ENCODE data around the gene PCDHB7. TPM values are rescaled to one million over a fixed set of nuclear protein-coding genes. Genes with fewer than 3 reads are reported as not detected.
A peak's percentile ranks its signal among the peaks of the same experiment; 100 is the strongest.
"Not testable (repeated sequence)": the region's sequence is repeated elsewhere in the genome, so short reads cannot be mapped to it uniquely, and the experiment has no call there.

PCDHB7 gene
- total RNA-seq, result 1 to 10 TPM; 1.7 to 3.0 (median 2.4) TPM

- 21 to 45% methylated on average over 12 to 20 of the region's 20 CpGs for WGBS, 2 donors (ENCODE audit: low coverage in 1 of 2)
- no peaks in the 10 kb centered on the region for H3K36me3 ChIP-seq
- no peak within 1 kb of the TSS for H3K27ac ChIP-seq
- H3K27me3 ChIP-seq, result peaks cover 49% of the 10 kb centered on the region
- H3K9me3 ChIP-seq, result peaks cover 3 to 68% (median 3%) of the 10 kb centered on the region in 3 donors
- H3K4me3 ChIP-seq, result peak within 1 kb of the TSS in 1 of 2 donors; percentile 33
- ATAC-seq, result no peak
- H3K4me1 ChIP-seq, result no peaks in the 10 kb centered on the region
- TF ChIP-seq CTCF (IDR thresholded peaks at IDR 0.05) (peak; percentile 12 to 43 (median 25)), POLR2A (IDR thresholded peaks at IDR 0.05) (no peak)
Observed at GRCh38 chr5:141172381-141173204, at the start of gene PCDHB7. Gene PCDHB7, plus strand, starts transcription at chr5:141172644. Its CDS starts 192 bp downstream, at chr5:141172836.

GRCh38 chr5:141123396-141124135 is 48.9 kb upstream of the PCDHB7 start:
- not testable (repeated sequence) for H3K4me3 ChIP-seq, ATAC-seq

GRCh38 chr5:141127305-141127704 is 45.1 kb upstream of the PCDHB7 start:
- ATAC-seq, result no peak

More at GRCh38 chr5:141123396-141124135, 48.9 kb upstream of the PCDHB7 start:
- WGBS, 2 donors (ENCODE audit: low coverage in 1 of 2), result 60% methylated on average over 1 of the region's 73 CpGs; no CpG with 5 or more reads in 1 of the 2 donors
- Histone ChIP-seq H3K27me3 (peaks cover 36% of the 10 kb centered on the region), H3K9me3 (peaks cover 0 to 49% (median 1%) of the 10 kb centered on the region in 3 donors)
- not testable (repeated sequence) for H3K36me3 ChIP-seq, H3K4me1 ChIP-seq, H3K27ac ChIP-seq

GRCh38 chr5:141135030-141135717 is 37.3 kb upstream of the PCDHB7 start, which contains the start of gene PCDHB5:
Gene PCDHB5, plus strand, starts transcription at chr5:141135206. Its CDS starts 229 bp downstream, at chr5:141135435.
- H3K4me3 ChIP-seq, result peak within 1 kb of the TSS; percentile 34 to 43
- no peaks in the 10 kb centered on the region for H3K36me3 ChIP-seq
- H3K4me1 ChIP-seq, result no peaks in the 10 kb centered on the region
- peaks cover 18% of the 10 kb centered on the region for H3K27me3 ChIP-seq
- ATAC-seq, result no peak
- TF ChIP-seq POLR2A (IDR thresholded peaks at IDR 0.05), result no peak
- no peak for TF ChIP-seq POLR2AphosphoS5 (IDR thresholded peaks at IDR 0.05)
- TF ChIP-seq EP300 (IDR thresholded peaks at IDR 0.05), result no peak
- TF ChIP-seq CTCF (IDR thresholded peaks at IDR 0.05), result peak in 3 of 4 experiments; percentile 22 to 48 (median 26)
- 13 to 15% methylated on average over 18 to 22 of the region's 22 CpGs for WGBS, 2 donors (ENCODE audit: low coverage in 1 of 2)
- peak within 1 kb of the TSS in 1 of 4 donors; percentile 14 for H3K27ac ChIP-seq
- peaks cover 0 to 89% (median 2%) of the 10 kb centered on the region in 3 donors for H3K9me3 ChIP-seq

More at GRCh38 chr5:141127305-141127704, 45.1 kb upstream of the PCDHB7 start:
- Histone ChIP-seq H3K27me3 (peaks cover 25% of the 10 kb centered on the region), H3K36me3 (peaks cover 0 to 5% of the 10 kb centered on the region in 2 donors), H3K4me3 (no peak overlapping the region), H3K4me1 (no peaks in the 10 kb centered on the region), H3K27ac (no peak overlapping the region), H3K9me3 (peaks cover 0 to 59% (median 0%) of the 10 kb centered on the region in 3 donors)
- WGBS, 2 donors (ENCODE audit: low coverage in 1 of 2), result 83 to 93% methylated on average over 1 of the region's 1 CpG
- TF ChIP-seq POLR2AphosphoS5 (IDR thresholded peaks at IDR 0.05) (no peak), EP300 (IDR thresholded peaks at IDR 0.05) (no peak), POLR2A (IDR thresholded peaks at IDR 0.05) (no peak), CTCF (IDR thresholded peaks at IDR 0.05) (no peak)

Measured in gastroesophageal sphincter (tissue), 4 donors.